IMR-90 (cell line): ENCODE measurements around the gene APMAP. TPM values are rescaled to one million over a fixed set of nuclear protein-coding genes. Genes with fewer than 3 reads are reported as not detected.

Source experiments
- ATAC-seq: fragments of 200-7000 bp; cut with Tn5 transposase; 2 replicates; pipeline ENCODE4 v1.9.1; 2020; ENCODE audit warnings: low read depth, mild to moderate bottlenecking, moderate library complexity
- BruUV-seq: library from RNA; stranded (reverse); fragments of 400-500 nt; replicated peaks from 2 replicates; lab custom pipeline; 2021; lab: Mats Ljungman, UMichigan
- CTCF ChIA-PET: fragments of 300-600 bp; formaldehyde crosslinking; extraction: SDS; loops from one replicate; lab custom pipeline; 2021; ENCODE audit warnings: antibody characterized with exemption; lab: Yijun Ruan, JAX
- POLR2A ChIA-PET: fragments of 300-600 bp; sonication (Branson Sonifier 250); formaldehyde crosslinking; loops from one replicate; lab custom pipeline; 2022; ENCODE audit warnings: antibody characterized with exemption; ENCODE audit not compliant: unreplicated experiment; lab: Charles Lee
- DNase-seq: peaks from one replicate; pipeline ENCODE4 v3.0.0; 2013
- H2AFZ ChIP-seq: replicated peaks from 2 replicates; pipeline ENCODE3; 2013; ENCODE audit warnings: low read length, mild to moderate bottlenecking; ENCODE audit not compliant: poor library complexity
- H2AK5ac ChIP-seq: 2 replicates; pipeline ENCODE4 v1.6.1; 2013; ENCODE audit warnings: low read depth, low read length, inconsistent platforms
- H2AK9ac ChIP-seq: replicated peaks from 2 replicates; pipeline ENCODE3; 2013; ENCODE audit warnings: mild to moderate bottlenecking, low read depth, low read length, moderate library complexity; ENCODE audit not compliant: poor library complexity
- H2BK120ac ChIP-seq: 2 replicates; pipeline ENCODE4 v1.6.1; 2013; ENCODE audit warnings: low read depth, low read length, inconsistent platforms
- H2BK15ac ChIP-seq: 3 replicates; pipeline ENCODE4 v1.6.1; 2013; ENCODE audit warnings: low read depth, low read length, inconsistent platforms
- H2BK20ac ChIP-seq: 2 replicates; pipeline ENCODE4 v1.6.1; 2013; ENCODE audit warnings: low read depth, mild to moderate bottlenecking, inconsistent platforms, low read length, moderate library complexity
- H2BK5ac ChIP-seq: 2 replicates; pipeline ENCODE4 v1.6.1; 2013; ENCODE audit warnings: mild to moderate bottlenecking, low read depth, low read length, inconsistent platforms; ENCODE audit not compliant: poor library complexity, severe bottlenecking
- H3K14ac ChIP-seq: replicated peaks from 2 replicates; pipeline ENCODE4 v1.6.1; 2013; ENCODE audit warnings: low read depth, low read length, inconsistent platforms
- H3K18ac ChIP-seq: 2 replicates; pipeline ENCODE4 v1.6.1; 2013; ENCODE audit warnings: low read depth, low read length, control low read depth
- H3K23ac ChIP-seq: 2 replicates; pipeline ENCODE4 v1.6.1; 2013; ENCODE audit warnings: low read depth, low read length, inconsistent platforms
- H3K27ac ChIP-seq: 2 replicates; pipeline ENCODE4 v1.5.1; 2013; ENCODE audit warnings: mild to moderate bottlenecking, control low read depth, low read length; ENCODE audit not compliant: insufficient read depth
- H3K27me3 ChIP-seq: 2 replicates; pipeline ENCODE4 v1.6.1; 2013; ENCODE audit warnings: low read length; ENCODE audit not compliant: control insufficient read depth, insufficient read depth
- H3K36me3 ChIP-seq: 2 replicates; pipeline ENCODE4 v1.6.1; 2013; ENCODE audit warnings: low read length, mixed read lengths; ENCODE audit not compliant: control insufficient read depth, insufficient read depth
- H3K4ac ChIP-seq: 2 replicates; pipeline ENCODE4 v1.6.1; 2013; ENCODE audit warnings: low read depth, low read length, inconsistent platforms
- H3K4me1 ChIP-seq: 2 replicates; pipeline ENCODE4 v1.6.1; 2013; ENCODE audit warnings: low read length, mixed read lengths; ENCODE audit not compliant: control insufficient read depth, insufficient read depth
- H3K4me2 ChIP-seq: 2 replicates; pipeline ENCODE4 v1.6.1; 2013; ENCODE audit warnings: low read depth, mild to moderate bottlenecking, control low read depth, low read length, moderate library complexity
- H3K4me3 ChIP-seq: 2 replicates; pipeline ENCODE4 v1.5.1; 2013; ENCODE audit warnings: low read depth, mild to moderate bottlenecking, control low read depth, low read length, moderate library complexity; ENCODE audit not compliant: insufficient read depth
- H3K56ac ChIP-seq: 2 replicates; pipeline ENCODE4 v1.6.1; 2013; ENCODE audit warnings: low read length, inconsistent platforms; ENCODE audit not compliant: insufficient read depth; ENCODE audit errors: extremely low read depth
- H3K79me1 ChIP-seq, 2 experiments: 2 replicates each; pipeline ENCODE4 v1.6.1; 2013; ENCODE audit warnings: low read length in 2 of 2, inconsistent platforms in 1 of 2, low read depth in 1 of 2
- H3K9ac ChIP-seq: 2 replicates; pipeline ENCODE4 v1.6.1; 2013; ENCODE audit warnings: low read depth, low read length, control low read depth
- H3K9me1 ChIP-seq: 2 replicates; pipeline ENCODE4 v1.6.1; 2013; ENCODE audit warnings: low read length, inconsistent platforms; ENCODE audit not compliant: insufficient read depth
- H3K9me3 ChIP-seq: 2 replicates; pipeline ENCODE4 v1.6.1; 2013; ENCODE audit warnings: low read length; ENCODE audit not compliant: control insufficient read depth, insufficient read depth
- H4K20me1 ChIP-seq: 2 replicates; pipeline ENCODE4 v1.6.1; 2013; ENCODE audit warnings: low read length, inconsistent platforms; ENCODE audit not compliant: insufficient read depth
- H4K5ac ChIP-seq: 2 replicates; pipeline ENCODE4 v1.6.1; 2013; ENCODE audit warnings: mild to moderate bottlenecking, low read depth, low read length, control low read depth
- H4K8ac ChIP-seq, 2 experiments: 2 replicates each; pipeline ENCODE4 v1.6.1; 2013; ENCODE audit warnings: low read depth in 2 of 2, low read length in 2 of 2, control low read depth in 1 of 2, inconsistent platforms in 1 of 2
- H4K91ac ChIP-seq: 2 replicates; pipeline ENCODE4 v1.6.1; 2013; ENCODE audit warnings: low read depth, low read length, inconsistent platforms; ENCODE audit not compliant: insufficient read depth
- BHLHE40 ChIP-seq: fragments of 150-350 bp; IDR thresholded peaks from 2 replicates; pipeline ENCODE4 v1.6.1; 2016; ENCODE audit warnings: mild to moderate bottlenecking, low read depth, low read length
- CEBPB ChIP-seq: IDR thresholded peaks from 2 replicates; pipeline ENCODE4 v1.6.1; 2012; ENCODE audit warnings: low read depth, low read length, improper control_type of control experiment
- CHD1 ChIP-seq: IDR thresholded peaks from 2 replicates; pipeline ENCODE4 v1.6.1; 2012; ENCODE audit warnings: low read depth, low read length, improper control_type of control experiment
- CTCF ChIP-seq: conservative IDR thresholded peaks from 2 replicates; pipeline ENCODE4 v1.5.1; 2012; ENCODE audit warnings: mild to moderate bottlenecking, low read depth, low read length, improper control_type of control experiment
- ELK1 ChIP-seq: fragments of 150-350 bp; IDR thresholded peaks from 2 replicates; pipeline ENCODE4 v1.6.1; 2016; ENCODE audit warnings: low read depth, mild to moderate bottlenecking, low read length, moderate library complexity, borderline replicate concordance
- FOS ChIP-seq: fragments of 150-350 bp; IDR thresholded peaks from 2 replicates; pipeline ENCODE4 v1.6.1; 2016; ENCODE audit warnings: low read depth, low read length
- MAFK ChIP-seq: IDR thresholded peaks from 2 replicates; pipeline ENCODE4 v1.6.1; 2012; ENCODE audit warnings: low read depth, low read length, improper control_type of control experiment
- MAZ ChIP-seq: IDR thresholded peaks from 2 replicates; pipeline ENCODE4 v1.6.1; 2012; ENCODE audit warnings: low read depth, mild to moderate bottlenecking, low read length, improper control_type of control experiment, moderate library complexity, borderline replicate concordance
- MXI1 ChIP-seq: IDR thresholded peaks from 2 replicates; pipeline ENCODE4 v1.6.1; 2012; ENCODE audit warnings: low read depth, mild to moderate bottlenecking, low read length, moderate library complexity, borderline replicate concordance
- NFE2L2 ChIP-seq: fragments of 150-350 bp; IDR thresholded peaks from 2 replicates; pipeline ENCODE4 v1.6.1; 2016; ENCODE audit warnings: low read depth, mild to moderate bottlenecking, low read length
- POLR2A ChIP-seq: IDR thresholded peaks from 2 replicates; pipeline ENCODE4 v1.6.1; 2012; ENCODE audit warnings: mild to moderate bottlenecking, low read depth, low read length
- RAD21 ChIP-seq: IDR thresholded peaks from 2 replicates; pipeline ENCODE4 v1.6.1; 2012; ENCODE audit warnings: low read length, improper control_type of control experiment
- RCOR1 ChIP-seq: IDR thresholded peaks from 2 replicates; pipeline ENCODE4 v1.6.1; 2012; ENCODE audit warnings: mild to moderate bottlenecking, low read length, improper control_type of control experiment; ENCODE audit not compliant: insufficient replicate concordance
- RFX5 ChIP-seq: IDR thresholded peaks from 2 replicates; pipeline ENCODE4 v1.8.0; 2012; ENCODE audit warnings: low read depth, mild to moderate bottlenecking, low read length, moderate library complexity
- SMC3 ChIP-seq: fragments of 150-350 bp; IDR thresholded peaks from 2 replicates; pipeline ENCODE4 v1.6.1; 2016; ENCODE audit warnings: low read depth, mild to moderate bottlenecking, antibody characterized with exemption, low read length, moderate library complexity
- USF2 ChIP-seq: fragments of 150-350 bp; IDR thresholded peaks from 2 replicates; pipeline ENCODE4 v1.6.1; 2017; ENCODE audit warnings: mild to moderate bottlenecking, antibody characterized with exemption, low read length, low read depth
- WGBS, 2 experiments: methylation state at CpG; one replicate each; pipeline versions ENCODE4 v1.1.5 to v1.1.7; 2013; ENCODE audit warnings: missing lambda C conversion rate in 2 of 2; ENCODE audit not compliant: insufficient read length in 1 of 2; ENCODE audit errors: extremely low coverage in 2 of 2; 5-methylcytosine and 5-hydroxymethylcytosine counted together
- dilution Hi-C: fragments of 300-500 bp; cut with HindIII; formaldehyde crosslinking; loops from one replicate; pipeline ENCODE4 v1.14.3; 2018; ENCODE audit warnings: low sequenced_read_pairs; ENCODE audit not compliant: unreplicated experiment
- in situ Hi-C: fragments of 300-500 bp; cut with MboI; formaldehyde crosslinking; loops from 3 replicates; pipeline ENCODE4 v1.14.3; 2019; ENCODE audit warnings: low sequenced_read_pairs, inconsistent platforms, mixed read lengths
- intact Hi-C: fragments of 100-400 bp; cut with micrococcal nuclease; formaldehyde crosslinking; loops from 2 replicates; pipeline ENCODE4 v1.10.0; 2022
- polyA plus RNA-seq, 3 experiments: library from polyadenylated mRNA; depleted of rRNA; stranded (reverse); fragments of >200 nt; gene quantifications; 2 replicates each; pipeline ENCODE4 v1.2.3, GENCODE V29; 2012; ENCODE audit warnings: low replicate concordance in 1 of 3
- total RNA-seq: library from RNA; depleted of rRNA; stranded (reverse); fragments of >200 nt; gene quantifications from 2 replicates; pipeline ENCODE4 v1.2.3, GENCODE V29; 2012

The APMAP gene
- total and polyA plus RNA-seq, 2 of the 4 experiments (the other 2 are of a cell fraction) = 67.2 to 88.8 TPM

- H3K9me1 ChIP-seq = no peaks in the 10 kb centered on the region
- H3K27me3 ChIP-seq = peaks cover 2% of the 10 kb centered on the region; the same call in 1 of the 2 replicates
- intact Hi-C loops (no loop called here), dilution Hi-C loops (no loop called here), in situ Hi-C loops (no loop called here)
- ChIA-PET CTCF (no interaction called here), POLR2A (no interaction called here)
- no peak overlapping the region for H3K56ac ChIP-seq
- H4K8ac ChIP-seq = no peak overlapping the region
- H3K14ac ChIP-seq = no peak overlapping the region
- H2AK9ac ChIP-seq = peak overlapping the region; percentile 45
- WGBS, 2 experiments = 80% methylated on average over 3 of the region's 16 CpGs; no CpG with 5 or more reads in 1 of the 2 experiments
- H3K27ac ChIP-seq = no peak overlapping the region
- no peak overlapping the region for H2BK120ac ChIP-seq
- DNase-seq = no peak
- no peaks in the 10 kb centered on the region for H3K4me1 ChIP-seq
- H3K9ac ChIP-seq = no peak overlapping the region
- no peak overlapping the region for H4K5ac ChIP-seq
- no peaks in the 10 kb centered on the region for H3K36me3 ChIP-seq
- H4K20me1 ChIP-seq = no peaks in the 10 kb centered on the region; the same call in 1 of the 2 replicates
- H2BK5ac ChIP-seq = no peak overlapping the region
- no peak for TF ChIP-seq MAFK
- no peak for TF ChIP-seq BHLHE40
- TF ChIP-seq MAZ = no peak
- no peak for TF ChIP-seq RFX5
- TF ChIP-seq RAD21 = no peak
- no peak for TF ChIP-seq USF2
- TF ChIP-seq CHD1 = no peak
- no peak for TF ChIP-seq RCOR1
- TF ChIP-seq ELK1 = no peak
- no peak for TF ChIP-seq FOS
- no peak for TF ChIP-seq MXI1
- TF ChIP-seq SMC3 = no peak
- no peak for TF ChIP-seq CEBPB
- TF ChIP-seq NFE2L2 = no peak
- no peak for TF ChIP-seq POLR2A
- no peak for TF ChIP-seq CTCF
- no peak overlapping the region for H3K23ac ChIP-seq
- no TSS peak for BruUV-seq
- H3K79me1 ChIP-seq = no peaks in the 10 kb centered on the region
- no peak overlapping the region for H2AK5ac ChIP-seq
- H3K18ac ChIP-seq = no peak overlapping the region
- H3K4ac ChIP-seq = no peak overlapping the region
- no peak overlapping the region for H2BK20ac ChIP-seq
- H2BK15ac ChIP-seq = no peak overlapping the region
- H4K91ac ChIP-seq = no peak overlapping the region
- H2AFZ ChIP-seq = no peak overlapping the region
- no peak overlapping the region for H3K4me2 ChIP-seq
- ATAC-seq = no peak
- no peak overlapping the region for H3K4me3 ChIP-seq
- H3K9me3 ChIP-seq = no peaks in the 10 kb centered on the region
These were observed 41.6 kb downstream of the APMAP start for GRCh38 chr20:24950836-24951525.
